GM21447 (cell line): ENCODE measurements around the gene TEK.
"Not testable (repeated sequence)": the region's sequence is repeated elsewhere in the genome, so short reads cannot be mapped to it uniquely, and the experiment has no call there.

Experiments
- ATAC-seq: cut with Tn5 transposase; IDR thresholded peaks from one replicate; pipeline ENCODE4 v1.9.1; 2021; ENCODE audit not compliant: unreplicated experiment

Gene TEK

DNA sequence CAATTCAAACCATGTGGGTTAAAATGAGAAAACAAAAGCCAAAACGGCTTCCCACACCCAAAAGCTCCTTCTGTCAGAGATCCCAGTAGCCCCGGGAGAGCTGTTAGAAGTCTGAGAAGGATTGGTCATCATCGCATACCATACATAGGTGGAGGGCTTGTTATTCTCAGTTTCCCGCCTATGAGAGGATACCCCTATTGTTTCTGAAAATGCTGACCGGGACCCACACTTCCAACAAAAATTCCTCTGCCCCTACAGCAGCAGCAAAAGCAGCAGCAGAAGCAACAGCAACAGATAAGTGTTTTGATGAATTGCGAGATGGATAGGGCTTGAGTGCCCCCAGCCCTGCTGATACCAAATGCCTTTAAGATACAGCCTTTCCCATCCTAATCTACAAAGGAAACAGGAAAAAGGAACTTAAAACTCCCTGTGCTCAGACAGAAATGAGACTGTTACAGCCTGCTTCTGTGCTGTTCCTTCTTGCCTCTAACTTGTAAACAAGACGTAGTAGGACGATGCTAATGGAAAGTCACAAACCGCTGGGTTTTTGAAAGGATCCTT is at the start of gene TEK:
Gene TEK, plus strand, starts transcription at position 245 of the 561 bp plus-strand sequence. CDS start 366 bp downstream, outside the sequence.
- no peak for ATAC-seq

DNA sequence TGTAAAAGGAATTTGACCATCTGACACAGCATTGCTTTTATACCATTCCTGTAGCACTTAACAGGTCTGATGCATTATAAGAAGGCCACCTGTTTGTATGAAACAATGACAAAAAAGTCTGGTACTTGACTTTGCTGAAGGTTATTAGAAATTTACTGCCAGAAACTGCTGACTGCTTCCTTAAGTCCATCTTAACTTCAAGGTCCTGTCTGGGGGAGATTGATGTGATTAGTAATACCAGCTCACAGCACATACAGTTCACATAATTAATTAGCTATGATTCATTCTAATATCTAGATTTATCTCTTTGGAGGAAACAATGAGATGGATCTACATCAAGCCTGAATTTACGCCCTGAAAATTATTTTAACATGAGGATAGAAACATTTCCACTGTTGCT is 49.6 kb upstream of the TEK start:
- ATAC-seq: no peak

DNA sequence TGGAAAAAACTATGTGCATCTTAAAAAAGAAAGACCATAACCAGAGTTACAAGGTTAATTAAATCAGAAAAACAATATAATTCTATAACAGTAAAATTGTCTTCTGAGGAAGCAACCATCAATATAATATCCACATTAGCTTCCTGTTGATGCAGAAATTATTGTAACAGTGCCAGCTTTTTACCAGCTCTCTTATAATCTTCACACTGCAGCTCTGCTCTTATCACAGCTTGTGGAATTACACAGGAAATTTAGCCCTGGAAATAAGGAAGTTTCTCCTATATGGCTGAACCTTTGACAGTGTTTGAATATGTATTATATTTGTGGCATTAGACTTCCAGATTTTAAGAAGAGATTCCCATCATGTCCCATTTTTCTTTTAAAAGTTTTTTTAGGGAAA is 49.1 kb upstream of the TEK start:
- ATAC-seq: no peak

DNA sequence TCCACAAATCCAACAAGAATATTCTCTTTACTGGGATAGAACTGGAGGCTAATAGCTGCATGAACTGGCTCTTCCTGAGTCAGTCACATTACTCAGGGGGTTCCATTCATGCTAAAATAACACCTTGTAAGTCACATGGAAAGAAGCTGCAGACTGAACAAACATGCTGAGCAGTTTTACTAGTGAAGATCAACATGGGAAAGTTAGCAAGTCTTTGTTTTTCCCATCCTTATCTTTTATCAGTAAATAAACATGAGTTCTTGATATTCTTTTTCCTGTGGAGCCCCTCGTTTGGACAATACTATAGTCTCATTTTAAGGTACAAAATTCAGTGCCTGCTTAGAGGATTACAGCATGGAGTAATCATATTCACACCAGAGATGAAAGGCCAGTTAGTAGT is 43.7 kb upstream of the TEK start:
- no peak for ATAC-seq

DNA sequence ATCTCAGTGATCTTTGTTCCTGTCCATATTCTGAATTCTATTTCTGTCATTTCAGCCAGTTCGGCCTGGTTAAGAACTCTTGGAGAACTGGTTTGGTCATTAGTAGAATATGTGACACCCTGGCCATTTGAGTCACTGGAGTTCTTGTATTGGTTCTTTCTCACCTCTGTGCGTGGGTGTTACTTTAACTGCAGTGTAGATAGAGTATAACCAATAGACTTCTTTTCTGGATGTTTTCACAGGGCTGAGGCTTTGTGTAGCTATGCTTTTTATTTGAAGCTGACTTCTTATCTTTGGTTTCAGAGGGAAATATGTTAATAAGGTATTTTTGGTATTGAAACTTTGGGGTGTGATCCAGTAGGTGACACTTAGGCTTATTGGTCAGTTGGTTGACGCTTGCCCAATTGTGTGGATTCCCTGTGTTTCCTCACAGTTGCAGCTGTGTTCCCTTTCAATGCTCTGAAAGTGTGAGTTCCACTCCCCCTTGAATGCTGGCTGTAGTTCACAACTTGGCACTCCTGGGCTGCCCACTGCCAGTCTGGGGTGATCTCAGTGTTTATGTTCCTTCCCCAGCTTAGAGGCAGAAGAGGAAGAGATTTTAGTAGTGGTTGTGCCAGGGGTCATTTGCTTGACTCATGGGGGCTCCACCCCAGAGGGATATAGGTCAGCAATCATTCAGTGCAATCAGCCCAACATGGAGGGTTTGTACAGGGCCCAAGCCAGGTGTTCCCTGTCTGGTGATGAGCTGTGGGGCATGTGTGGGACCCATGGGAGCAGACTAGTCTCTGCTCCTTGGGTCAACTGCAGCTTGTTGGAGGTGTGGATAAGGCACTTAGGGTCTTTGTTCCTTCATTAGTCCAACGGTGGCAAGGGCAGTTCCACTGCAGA is 34.9 kb upstream of the TEK start:
- ATAC-seq: no peak

DNA sequence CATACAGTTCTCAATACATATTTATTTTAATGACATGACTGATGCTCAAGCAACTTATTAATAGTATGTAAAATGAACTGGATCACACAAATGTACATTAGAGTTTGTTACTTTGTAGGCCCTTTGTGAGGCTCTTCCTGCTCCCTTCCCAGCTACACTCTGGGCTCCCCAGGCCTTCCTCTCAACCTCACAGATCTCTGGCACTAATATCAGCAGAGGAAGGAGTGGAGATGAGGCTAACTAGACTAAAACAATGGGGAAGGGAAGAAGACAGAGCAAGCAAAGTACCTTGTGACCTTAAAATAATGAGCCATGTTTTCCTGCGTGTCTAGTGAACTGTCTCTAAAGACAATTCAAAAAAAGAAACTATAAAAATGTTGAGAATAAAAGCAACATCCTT is 30.3 kb upstream of the TEK start:
- no peak for ATAC-seq

DNA sequence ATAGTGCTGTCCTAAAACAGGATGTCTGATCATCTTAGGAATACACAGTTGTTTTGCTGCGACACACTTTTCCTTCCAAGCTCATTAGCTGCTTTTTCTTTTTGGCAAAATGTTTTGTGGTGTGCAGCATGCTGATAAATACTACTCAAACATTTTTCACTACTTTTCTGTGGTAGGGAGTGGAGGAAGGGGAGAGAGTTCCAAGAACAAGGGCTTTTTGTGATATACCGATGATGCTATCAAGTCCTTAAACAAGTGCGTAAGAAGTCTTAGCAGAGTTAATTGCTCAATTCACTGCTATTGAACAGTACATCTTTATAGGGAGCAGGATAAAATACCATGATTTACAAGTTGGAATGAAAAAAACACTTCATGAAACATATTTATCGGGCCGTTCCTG is 23.6 kb upstream of the TEK start:
- no peak for ATAC-seq

DNA sequence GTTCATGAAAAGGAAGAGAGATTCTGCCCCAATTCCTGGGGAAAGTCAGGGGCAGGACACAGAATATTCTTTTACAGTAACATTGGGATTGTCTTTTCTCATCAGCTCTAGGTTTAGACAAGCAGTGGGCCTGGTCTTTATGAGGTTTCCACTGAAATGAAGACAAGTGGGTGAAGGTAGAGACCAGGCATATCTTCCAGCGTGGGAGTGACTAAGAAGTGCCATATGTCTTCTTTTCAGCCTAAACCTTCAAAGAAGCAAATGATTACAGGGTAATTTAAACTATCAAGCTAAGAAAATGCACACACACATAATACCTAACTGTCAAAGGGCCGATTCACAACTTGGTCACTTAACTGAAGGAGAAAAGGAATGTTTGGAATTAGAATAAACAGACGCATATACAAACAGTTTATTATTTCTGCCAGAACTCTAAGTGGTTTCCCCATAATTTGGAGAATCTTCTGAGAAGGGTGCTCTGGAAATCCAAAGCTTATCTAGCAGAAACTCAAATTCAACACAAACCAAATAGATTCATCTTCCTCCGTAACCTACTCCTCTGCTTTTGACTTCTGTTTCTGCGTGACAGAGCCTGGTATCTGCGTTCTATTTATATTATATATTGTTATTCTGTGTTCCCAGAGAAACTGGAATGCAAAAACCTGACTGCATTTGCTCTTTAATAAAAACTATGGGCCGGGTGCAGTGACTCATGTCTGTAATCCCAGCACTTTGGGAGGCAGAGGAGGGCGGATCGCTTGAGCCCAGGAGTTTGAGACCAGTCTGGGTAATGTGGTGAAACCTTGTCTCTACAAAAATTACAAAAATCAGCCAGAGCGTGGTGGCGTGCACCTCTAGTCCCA is 22.0 kb upstream of the TEK start:
- no peak for ATAC-seq

DNA sequence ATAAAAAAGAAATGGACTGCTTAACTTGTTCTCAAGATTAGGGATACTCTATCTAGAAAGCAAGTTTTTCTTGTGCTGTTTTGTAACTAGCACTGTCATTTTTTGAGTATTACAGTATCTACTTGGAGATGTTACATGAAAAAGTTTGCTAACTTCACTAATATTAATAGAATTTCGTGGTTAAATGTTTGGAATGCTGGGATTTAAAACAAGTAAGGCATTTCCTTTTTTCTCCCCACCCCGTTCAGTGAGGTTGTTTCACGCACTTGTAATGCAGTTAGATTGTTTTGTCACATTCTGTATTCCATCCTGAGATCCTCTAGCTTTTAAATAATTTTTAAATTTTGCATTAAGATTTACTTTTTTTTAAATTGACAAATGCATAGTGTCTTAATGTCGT is 20.0 kb upstream of the TEK start:
- no peak for ATAC-seq

DNA sequence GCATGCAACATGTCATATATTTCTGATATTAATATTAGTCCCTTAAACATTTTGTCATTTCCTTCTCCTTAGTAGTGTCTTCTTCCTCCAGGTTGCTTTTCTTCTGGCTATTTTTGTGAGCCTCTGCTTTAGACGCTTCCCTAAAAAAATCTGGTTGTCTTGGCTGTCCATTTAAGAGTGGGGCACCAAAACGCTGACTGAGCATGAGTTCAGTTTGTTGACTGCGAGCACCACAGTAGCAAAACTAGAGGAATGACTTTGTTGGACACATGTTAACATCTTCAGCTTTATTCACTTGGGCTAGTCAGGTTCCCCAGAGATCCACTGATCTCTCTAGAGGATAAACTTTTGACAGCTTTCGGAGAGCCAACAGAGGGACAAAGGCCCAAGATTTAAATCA is 19.3 kb upstream of the TEK start:
- no peak for ATAC-seq

DNA sequence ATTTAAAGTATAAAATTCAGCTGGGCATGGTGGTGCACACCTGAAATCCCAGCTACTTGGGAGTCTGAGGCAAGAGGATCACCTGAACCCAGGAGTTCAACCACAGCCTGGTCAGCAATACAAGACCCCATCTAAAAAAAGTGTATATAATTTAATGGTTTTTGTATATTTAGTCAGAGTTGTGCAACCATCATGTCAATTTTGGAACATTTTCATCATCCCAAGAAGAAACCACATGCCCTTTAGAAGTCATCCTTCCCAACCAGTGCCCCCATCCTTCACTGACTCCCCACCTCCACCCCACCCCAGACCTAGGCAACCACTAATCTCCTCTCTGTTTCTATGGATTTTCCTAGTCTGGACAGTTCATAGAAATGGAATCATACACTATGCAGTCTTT is 18.8 kb upstream of the TEK start:
- no peak for ATAC-seq

DNA sequence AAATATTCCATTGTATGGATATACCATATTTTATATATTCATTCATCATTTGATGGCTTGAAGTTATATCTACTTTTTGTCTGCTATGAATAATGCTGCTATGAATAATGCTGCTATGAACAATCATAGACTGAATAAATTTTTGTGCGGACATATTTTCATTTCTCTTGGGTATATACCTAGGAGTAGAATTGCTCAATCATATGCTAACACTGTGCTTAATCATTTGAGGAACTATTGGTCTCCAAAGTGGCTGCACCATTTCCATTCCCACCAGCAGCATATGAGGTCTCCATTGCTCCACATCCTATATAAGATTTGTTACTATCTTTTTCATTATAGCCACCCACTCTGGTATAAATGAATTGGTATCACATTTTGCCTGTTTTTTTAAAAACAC is 18.3 kb upstream of the TEK start:
- ATAC-seq: no peak

DNA sequence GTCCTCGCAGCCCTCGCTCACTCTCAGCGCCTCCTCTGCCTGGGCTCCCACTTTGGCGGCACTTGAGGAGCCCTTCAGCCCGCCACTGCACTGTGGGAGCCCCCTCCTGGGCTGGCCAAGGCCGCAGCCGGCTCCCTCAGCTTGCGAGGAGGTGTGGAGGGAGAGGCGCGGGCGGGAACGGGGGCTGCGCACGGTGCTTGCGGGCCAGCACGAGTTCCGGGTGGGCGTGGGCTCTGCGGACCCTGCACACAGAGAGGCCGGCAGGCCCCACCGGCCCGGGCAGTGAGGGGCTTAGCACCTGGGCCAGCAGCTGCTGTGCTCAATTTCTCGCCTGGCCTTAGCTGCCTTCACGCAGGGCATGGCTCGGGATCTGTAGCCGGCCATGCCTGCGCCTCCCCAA is 16.5 kb upstream of the TEK start:
- ATAC-seq: not testable (repeated sequence)

DNA sequence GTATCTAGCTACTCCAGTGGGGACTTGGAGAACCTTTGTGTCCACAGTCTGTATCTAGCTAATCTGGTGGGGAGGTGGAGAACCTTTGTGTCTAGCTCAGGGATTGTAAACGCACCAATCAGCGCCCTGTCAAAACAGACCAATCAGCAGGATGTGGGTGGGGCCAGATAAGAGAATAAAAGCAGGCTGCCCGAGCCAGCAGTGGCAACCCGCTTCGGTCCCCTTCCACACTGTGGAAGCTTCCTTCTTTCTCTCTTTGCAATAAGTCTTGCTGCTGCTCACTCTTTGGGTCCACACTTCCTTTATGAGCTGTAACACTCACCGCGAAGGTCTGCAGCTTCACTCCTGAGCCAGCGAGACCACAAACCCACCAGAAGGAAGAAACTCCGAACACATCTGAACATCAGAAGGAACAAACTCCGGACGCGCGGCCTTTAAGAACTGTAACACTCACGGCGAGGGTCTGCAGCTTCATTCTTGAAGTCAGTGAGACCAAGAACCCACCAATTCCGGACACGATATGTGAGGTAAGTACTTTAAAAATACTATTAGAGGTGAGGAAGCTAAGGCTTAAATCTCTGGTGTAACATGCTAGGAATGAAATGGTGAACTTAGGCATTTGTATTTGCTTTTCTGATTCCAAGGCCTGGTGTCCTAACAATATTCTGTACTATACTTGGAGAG is 15.5 kb upstream of the TEK start:
- not testable (repeated sequence) for ATAC-seq

DNA sequence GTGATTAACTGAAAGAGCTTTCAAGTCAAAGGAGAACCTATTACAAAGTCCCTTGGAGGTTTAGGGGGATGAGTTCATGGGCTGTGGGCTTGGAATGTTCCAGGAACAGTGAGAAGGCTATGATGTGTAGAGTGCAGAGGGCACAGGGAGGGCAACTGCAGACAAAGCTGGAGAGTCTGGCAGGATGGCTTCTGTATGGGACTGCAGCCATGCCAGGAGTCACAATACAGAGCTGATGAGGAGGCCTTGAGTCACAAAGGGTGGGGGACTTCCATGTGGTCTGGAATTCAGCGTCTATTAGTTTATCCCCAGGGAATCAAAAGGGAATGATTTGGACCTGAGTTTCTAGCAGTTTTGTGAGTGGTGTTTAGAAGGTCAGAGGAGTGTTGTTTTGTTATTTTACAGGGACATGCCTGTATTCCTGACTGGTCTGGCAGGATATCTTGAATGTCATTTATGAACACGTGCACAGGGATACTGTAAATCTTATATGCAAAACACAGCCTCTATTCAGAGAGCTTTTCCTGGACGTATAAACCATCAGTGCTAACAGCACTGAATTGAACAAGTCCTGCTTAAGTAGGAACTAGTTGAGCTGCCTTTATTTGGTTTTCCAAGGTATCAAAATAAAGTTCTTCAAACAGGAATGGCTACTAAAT is 14.3 kb upstream of the TEK start:
- no peak for ATAC-seq

DNA sequence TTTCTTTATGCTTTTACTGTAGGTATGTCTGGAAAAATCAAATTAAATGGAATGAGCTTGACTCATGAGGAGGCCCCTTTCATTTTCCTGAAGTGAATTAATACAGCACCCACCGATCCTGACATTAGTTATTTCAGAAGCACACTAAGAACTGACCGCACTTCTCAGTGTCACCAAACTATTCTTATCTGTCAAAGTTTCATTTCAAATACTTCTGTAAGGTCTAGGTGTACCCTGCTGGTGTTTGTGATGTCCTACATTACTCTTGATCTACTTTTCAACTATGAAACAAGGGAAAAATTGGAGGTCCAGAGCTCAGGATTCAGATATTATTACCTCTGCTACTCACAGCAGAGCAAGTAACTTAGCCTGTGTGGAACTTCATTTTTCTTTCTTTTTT is 1.8 kb upstream of the TEK start:
- no peak for ATAC-seq

DNA sequence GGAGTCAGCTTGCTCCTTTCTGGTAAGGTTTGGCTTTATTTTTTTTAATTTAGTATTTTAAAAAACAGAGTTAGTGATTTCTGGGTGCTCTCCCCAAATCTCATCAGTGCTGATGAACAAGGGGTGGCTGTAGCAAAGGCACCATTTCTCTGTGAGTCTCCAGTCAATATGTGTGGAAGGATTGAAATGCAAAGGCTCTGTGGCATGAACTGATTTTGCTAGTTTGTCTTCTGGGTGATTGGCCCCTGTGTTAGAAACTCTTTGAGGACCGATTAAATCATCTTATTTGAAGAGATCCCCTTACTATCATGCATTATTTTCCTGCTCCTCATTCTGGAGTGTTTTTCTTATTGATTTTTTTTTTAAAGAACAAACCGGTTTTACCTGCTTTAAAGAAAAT is 596 bp downstream of the TEK start:
- ATAC-seq: no peak

DNA sequence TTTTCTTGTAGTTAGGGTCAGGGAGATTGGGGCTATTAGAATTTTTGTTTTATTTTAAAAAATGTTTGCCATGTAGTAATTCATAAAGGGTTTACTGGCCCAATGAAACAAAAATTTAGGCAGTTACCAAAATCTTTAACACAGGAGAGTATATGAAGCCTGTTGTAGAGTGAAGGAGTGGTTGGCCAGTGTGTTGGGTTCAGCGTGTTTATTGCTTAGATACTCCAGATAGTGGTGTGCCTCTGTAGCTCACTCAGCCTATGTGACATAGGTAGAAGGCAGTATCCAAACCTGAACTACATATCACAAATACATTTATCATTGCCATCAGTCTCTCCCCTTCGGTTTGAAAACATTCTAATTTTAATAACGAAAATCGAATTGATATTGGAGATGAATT is 1.2 kb downstream of the TEK start:
- no peak for ATAC-seq

DNA sequence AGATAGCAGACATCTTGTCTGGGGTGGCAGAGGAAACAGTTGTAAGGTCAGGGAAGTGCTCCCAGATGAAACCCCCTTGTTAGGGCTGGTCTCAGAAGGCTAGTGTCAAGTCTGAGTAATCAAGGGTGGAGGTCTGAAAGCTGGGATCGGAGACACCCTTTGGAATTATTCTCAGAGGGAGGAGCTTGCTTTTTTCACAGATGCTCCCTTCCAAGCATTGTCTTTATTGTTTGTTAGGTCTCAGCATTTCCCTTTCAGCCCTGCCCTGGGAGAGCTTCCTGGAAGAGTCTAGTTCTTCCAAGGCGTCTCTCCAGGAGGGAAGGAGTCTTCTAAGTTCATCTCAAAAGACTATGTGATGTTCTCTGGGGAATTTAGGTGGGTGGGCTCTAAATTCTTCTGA is 3.2 kb downstream of the TEK start:
- no peak for ATAC-seq

DNA sequence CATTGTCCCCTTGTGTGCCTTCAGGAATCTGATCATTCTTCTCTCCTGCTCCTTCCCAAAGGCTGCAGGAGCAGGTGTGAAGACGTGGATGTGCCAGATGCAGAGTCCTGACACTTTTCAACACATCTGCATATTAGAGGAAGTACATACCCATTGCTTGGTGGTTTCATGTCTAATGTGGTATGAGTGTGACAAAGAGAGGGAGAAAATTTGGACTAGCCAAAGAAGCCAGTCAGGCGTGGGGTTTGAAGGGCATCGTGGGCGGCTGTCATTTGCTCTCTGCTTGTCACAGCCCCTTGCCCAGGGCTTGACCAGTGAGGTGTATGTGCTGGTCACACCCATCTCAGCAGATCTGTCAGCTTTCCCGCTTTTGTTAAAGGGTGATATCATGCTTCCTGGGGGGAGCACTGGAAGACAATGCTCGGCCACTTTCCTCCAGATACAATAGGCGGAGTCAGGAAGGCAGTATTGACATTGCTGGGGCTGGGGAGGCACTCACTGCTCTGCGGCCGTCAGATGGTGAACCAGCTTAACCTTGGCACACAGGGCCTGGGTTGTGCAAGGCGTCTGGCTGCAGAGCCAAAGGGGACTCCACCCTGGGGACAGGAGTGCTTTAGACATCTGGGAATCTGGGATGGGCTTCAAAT is 8.6 kb downstream of the TEK start:
- no peak for ATAC-seq
